HFFc6 (cell line): ENCODE data around the gene TANGO2. TPM values are rescaled to one million over a fixed set of nuclear protein-coding genes. Genes with fewer than 3 reads are reported as not detected.

ENCODE experiments used
- DNase-seq: peaks from one replicate; pipeline ENCODE4 v3.0.0-alpha.2; 2018
- H3K27ac Mint-ChIP-seq: 2 replicates; pipeline ENCODE4 v1.8.0; 2020; ENCODE audit warnings: mild to moderate bottlenecking, mixed read lengths
- H3K27me3 Mint-ChIP-seq: 2 replicates; pipeline ENCODE4 v1.8.0; 2021; ENCODE audit warnings: mild to moderate bottlenecking, moderate library complexity, mixed read lengths; ENCODE audit not compliant: insufficient read depth
- H3K36me3 Mint-ChIP-seq: 2 replicates; pipeline ENCODE4 v1.8.0; 2021; ENCODE audit warnings: low read depth, mixed read lengths
- H3K4me1 Mint-ChIP-seq: 2 replicates; pipeline ENCODE4 v1.8.0; 2020; ENCODE audit warnings: low read depth, mixed read lengths
- H3K4me3 Mint-ChIP-seq: 2 replicates; pipeline ENCODE4 v1.8.0; 2020; ENCODE audit warnings: mild to moderate bottlenecking, moderate library complexity, mixed read lengths
- H3K9me3 Mint-ChIP-seq: 2 replicates; pipeline ENCODE4 v1.8.0; 2020; ENCODE audit warnings: mild to moderate bottlenecking, mixed read lengths
- total RNA-seq, 6 experiments: library from RNA; stranded (reverse); fragmentation: NEBNext Ultra II Directional; extraction: Animal tissue kit (Norgen Biotek cat#: 25700); gene quantifications; 2 replicates in 1 of 6; 3 replicates in 5 of 6; pipeline ENCODE4 v1.2.3, GENCODE V29; 2021
- TF ChIP-seq, protein P1 (sequence below): fragments of 200-600 bp; sonication (generic); IDR thresholded peaks from 2 replicates; pipeline ENCODE4 v1.5.0; 2021; ENCODE audit warnings: antibody characterized with exemption, mild to moderate bottlenecking

TANGO2 gene
- total RNA-seq, 6 experiments from 2014 or later, result 28.5 to 38.0 (median 34.9) TPM

DNA sequence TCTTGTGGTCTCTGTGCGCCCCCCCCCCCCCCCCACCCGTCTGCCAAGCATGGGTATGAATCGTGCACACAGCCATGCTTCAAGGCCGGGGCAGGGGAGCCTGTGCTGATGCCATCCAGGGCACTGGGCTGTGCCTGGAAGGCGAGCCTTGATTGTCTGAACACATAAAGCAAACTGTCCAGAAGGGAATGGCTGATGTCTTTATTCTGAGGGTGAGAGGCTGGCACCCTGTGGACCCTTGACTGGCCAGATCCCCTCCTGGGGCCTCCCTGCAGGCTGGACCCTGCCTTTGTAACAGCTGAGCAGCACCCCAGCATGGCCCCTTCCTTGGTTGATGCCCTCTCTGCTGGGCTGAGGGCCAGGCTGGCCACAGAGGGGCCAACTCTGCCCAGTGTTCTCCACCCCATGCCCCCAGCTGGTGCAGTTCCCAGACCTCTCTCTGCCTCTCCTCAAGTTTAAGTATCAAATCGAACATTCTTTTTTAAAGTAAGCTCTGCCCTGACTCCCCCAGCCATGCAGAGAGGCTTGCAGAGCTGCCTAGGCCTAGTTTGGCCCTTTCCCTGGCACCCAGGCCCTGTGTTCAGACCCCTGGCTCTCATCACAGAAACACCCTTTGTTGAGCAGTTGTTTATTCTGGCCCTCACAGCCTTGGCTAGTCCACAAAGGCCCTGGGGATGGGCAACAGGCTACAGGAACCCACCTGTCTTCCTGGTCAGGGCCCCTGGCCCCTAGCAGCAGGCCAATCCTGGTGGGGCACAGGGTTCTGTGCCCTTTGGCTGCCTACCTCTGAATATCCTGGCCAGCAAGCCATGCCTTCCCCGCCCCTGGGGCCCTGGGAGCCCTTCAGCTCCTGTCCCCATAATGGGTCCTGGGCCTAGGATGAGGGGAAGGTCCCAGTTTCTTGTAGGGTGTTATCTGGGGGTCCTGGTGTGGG lies 91.0 kb downstream of the TANGO2 start:
- DNase-seq, result no peak
- H3K36me3 Mint-ChIP-seq, result peaks cover 14% of the 10 kb centered on the region
- H3K27me3 Mint-ChIP-seq, result peaks cover 4% of the 10 kb centered on the region
- H3K9me3 Mint-ChIP-seq, result no peaks in the 10 kb centered on the region
- H3K4me3 Mint-ChIP-seq, result no peak overlapping the region
- peak overlapping the region; percentile 7; the same call in 1 of the 2 replicates for H3K27ac Mint-ChIP-seq
- H3K4me1 Mint-ChIP-seq, result peaks cover 5% of the 10 kb centered on the region
- TF ChIP-seq, protein P1, sequence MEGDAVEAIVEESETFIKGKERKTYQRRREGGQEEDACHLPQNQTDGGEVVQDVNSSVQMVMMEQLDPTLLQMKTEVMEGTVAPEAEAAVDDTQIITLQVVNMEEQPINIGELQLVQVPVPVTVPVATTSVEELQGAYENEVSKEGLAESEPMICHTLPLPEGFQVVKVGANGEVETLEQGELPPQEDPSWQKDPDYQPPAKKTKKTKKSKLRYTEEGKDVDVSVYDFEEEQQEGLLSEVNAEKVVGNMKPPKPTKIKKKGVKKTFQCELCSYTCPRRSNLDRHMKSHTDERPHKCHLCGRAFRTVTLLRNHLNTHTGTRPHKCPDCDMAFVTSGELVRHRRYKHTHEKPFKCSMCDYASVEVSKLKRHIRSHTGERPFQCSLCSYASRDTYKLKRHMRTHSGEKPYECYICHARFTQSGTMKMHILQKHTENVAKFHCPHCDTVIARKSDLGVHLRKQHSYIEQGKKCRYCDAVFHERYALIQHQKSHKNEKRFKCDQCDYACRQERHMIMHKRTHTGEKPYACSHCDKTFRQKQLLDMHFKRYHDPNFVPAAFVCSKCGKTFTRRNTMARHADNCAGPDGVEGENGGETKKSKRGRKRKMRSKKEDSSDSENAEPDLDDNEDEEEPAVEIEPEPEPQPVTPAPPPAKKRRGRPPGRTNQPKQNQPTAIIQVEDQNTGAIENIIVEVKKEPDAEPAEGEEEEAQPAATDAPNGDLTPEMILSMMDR, result no peak

DNA sequence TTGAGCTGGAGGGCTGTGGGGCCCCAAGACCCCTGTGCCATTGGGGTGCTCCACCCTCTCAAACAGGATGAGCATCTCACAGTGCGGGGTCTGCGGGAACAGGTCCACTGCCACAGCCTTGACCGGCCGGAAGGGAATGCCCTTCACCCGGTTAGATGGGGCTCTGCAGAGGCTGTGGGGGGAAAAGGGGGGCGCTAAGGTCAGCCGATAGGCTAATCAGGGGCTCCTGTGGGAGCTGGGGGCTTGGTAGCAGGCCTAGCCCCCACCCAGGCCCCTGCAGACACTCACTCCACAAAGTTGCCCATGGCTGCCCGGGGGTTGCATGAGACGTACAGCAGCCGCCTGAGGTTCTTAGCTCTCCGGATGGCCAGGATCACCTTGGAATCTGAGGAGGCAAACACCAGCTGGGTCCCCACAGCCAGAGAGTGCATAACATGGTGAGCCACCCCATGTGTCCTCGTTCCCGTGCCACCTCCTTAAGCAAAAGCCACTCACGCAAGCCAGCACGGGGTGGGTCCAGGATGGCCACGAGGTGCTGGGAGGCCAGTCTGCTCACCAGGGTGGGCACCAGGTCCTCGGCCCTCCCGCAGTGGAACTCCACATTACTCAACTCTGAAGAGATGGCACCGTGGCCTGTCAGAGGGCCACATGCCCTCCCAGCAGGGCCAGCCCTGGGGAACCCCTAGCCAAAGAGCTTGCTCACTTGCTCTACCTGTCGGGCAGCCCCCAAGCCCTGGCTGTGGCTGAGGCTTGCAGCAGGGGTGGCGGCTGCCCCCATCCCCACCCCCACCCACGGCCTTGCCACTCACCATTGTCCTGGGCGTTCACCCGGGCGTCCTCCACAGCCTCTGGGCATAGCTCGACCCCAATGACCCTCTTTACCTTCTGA lies 92.0 kb downstream of the TANGO2 start:
- Mint-ChIP-seq H3K27me3 (peaks cover 3% of the 10 kb centered on the region), H3K4me1 (peaks cover 5% of the 10 kb centered on the region), H3K9me3 (no peaks in the 10 kb centered on the region), H3K36me3 (peaks cover 14% of the 10 kb centered on the region), H3K27ac (no peak overlapping the region), H3K4me3 (no peak overlapping the region)
- TF ChIP-seq, protein P1, result no peak
- DNase-seq, result no peak

DNA sequence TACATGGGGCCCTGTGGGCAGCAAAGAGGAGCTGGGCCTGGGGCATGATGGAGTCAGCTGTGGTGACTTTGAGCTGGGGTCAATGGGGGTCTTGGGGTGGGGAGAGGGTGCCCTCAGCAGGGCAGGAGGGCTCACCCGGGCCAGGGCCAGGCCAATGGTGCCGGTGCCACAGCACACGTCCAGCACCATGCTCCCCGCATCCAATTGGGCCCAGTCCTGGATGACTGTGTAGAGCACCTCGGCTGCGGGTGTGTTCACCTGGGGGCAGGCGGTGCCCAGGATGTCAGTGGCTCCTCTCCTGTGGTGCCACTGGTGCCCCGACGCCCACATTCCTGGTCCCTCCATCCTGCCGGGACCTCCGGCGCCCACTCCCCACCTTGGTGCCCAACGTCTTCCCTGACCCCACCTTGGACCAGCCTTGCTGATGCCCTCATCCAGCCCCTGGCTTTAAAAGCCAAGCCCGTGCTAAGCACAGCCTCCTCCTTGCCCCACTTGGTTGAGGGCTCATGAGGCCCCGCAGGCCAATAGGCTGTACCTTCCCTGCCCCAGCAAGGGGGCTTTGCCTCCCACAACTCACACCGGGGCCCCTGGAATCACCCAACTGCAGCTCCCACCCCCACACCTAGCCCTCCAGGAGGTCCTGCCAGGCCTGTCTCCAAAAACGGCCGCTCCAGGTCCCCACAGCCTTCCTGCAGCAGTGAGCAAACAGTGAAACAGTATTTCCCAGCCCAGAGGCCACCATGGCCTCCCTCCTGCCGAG lies 92.8 kb downstream of the TANGO2 start:
- Mint-ChIP-seq H3K4me1 (peaks cover 10% of the 10 kb centered on the region), H3K4me3 (no peak overlapping the region), H3K36me3 (peaks cover 15% of the 10 kb centered on the region), H3K27ac (peak overlapping the region; percentile 14; the same call in 1 of the 2 replicates), H3K27me3 (peaks cover 6% of the 10 kb centered on the region), H3K9me3 (no peaks in the 10 kb centered on the region)
- DNase-seq, result no peak
- TF ChIP-seq, protein P1, result no peak

DNA sequence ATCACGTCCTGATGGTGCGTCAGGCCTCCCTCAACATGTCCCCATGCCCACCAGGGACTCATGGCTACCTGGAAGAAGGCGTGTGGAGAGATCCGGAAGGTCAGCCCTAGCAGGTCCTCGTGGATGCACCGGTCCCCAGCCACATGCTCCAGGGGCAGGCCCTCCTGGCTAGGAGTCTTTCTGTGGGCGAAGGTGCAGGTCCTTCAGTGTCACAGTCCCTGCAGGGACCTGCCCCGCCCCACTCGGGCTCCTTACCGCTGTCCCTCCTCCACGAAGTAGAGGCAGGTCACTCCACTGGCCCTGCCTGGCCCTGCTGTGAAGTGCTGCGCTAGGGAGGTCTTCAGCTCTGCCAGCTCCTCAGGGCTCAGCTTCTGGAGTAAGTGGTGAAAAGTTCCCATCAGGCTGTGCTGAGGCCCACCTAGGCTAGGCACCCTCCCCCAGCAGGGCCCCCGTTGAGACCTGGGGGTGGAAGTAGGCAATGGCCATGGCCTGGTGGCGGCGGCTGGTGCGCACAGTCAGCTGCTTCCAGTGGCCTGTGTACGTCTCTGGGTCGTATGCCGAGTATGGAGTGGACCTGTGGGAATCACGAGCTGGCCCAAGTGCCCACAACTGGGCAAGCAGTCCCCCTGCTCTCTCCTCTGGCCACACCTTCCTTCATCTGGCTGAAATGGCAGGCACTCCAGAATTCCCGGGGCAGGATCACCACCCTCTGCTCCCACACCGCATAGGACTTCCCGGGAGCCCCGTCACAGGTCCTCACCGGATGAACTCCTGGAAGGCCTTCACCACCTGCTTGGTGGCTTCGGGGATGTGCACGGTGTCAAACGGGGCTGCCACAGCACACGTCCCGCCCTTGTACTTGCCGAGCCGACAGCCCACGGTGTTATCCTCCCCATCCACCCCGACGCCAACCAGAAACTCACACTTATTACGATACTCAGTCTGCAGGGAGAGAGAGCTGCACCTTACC lies 93.9 kb downstream of the TANGO2 start:
- no peaks in the 10 kb centered on the region for H3K9me3 Mint-ChIP-seq
- TF ChIP-seq, protein P1, result no peak
- H3K4me3 Mint-ChIP-seq, result peak overlapping the region; percentile 62
- H3K36me3 Mint-ChIP-seq, result peaks cover 23% of the 10 kb centered on the region
- peaks cover 17% of the 10 kb centered on the region for H3K4me1 Mint-ChIP-seq
- H3K27ac Mint-ChIP-seq, result peak overlapping the region; percentile 61
- no peak for DNase-seq
- peaks cover 7% of the 10 kb centered on the region for H3K27me3 Mint-ChIP-seq
